ENCODE data around the gene ZRANB3. TPM values are rescaled to one million over a fixed set of nuclear protein-coding genes. Genes with fewer than 3 reads are reported as not detected.
"Not testable (repeated sequence)": the region's sequence is repeated elsewhere in the genome, so short reads cannot be mapped to it uniquely, and the experiment has no call there.

Gene ZRANB3
- polyA plus RNA-seq, 1 experiment, result 3.3 TPM

DNA sequence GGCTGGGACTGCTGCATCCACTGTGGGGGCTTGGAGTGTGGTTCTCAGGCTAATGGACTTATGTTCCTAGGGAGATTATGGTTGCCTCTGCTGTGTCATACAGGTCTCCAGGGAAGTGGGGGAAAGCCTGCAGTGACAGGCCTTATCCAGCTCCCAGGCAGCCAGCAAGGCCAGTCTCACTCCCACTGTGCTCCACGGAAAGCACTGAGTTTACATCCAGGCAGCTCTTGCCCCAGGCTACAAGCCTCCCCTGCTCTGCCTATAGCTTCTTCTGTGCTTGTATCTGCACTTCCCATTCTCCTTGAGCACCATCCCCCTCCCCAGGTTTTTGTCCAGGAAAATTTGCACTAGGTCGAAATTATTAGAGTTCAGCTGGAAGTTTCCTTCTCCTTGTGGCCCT is 231.9 kb downstream of the ZRANB3 start:
- DNase-seq (ENCODE audit: low read depth), result no peak
- CTCF ChIA-PET, result no interaction called here
- TF ChIP-seq, protein P1, sequence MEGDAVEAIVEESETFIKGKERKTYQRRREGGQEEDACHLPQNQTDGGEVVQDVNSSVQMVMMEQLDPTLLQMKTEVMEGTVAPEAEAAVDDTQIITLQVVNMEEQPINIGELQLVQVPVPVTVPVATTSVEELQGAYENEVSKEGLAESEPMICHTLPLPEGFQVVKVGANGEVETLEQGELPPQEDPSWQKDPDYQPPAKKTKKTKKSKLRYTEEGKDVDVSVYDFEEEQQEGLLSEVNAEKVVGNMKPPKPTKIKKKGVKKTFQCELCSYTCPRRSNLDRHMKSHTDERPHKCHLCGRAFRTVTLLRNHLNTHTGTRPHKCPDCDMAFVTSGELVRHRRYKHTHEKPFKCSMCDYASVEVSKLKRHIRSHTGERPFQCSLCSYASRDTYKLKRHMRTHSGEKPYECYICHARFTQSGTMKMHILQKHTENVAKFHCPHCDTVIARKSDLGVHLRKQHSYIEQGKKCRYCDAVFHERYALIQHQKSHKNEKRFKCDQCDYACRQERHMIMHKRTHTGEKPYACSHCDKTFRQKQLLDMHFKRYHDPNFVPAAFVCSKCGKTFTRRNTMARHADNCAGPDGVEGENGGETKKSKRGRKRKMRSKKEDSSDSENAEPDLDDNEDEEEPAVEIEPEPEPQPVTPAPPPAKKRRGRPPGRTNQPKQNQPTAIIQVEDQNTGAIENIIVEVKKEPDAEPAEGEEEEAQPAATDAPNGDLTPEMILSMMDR (IDR thresholded peaks at IDR 0.05; ENCODE audit: insufficient read depth, low read depth, low read length), result no peak
- H3K36me3 ChIP-seq (ENCODE audit: control insufficient read depth, insufficient read depth, low read length), result no peaks in the 10 kb centered on the region
- POLR2A ChIA-PET, result no interaction called here
- H3K27me3 ChIP-seq (ENCODE audit: control insufficient read depth, insufficient read depth, low read length), result no peaks in the 10 kb centered on the region
- no peak overlapping the region for H3K4me3 ChIP-seq (ENCODE audit: low read depth, low read length)

GRCh38 chr2:135287121-135287520 is 243.9 kb downstream of the ZRANB3 start:
- H3K4me3 ChIP-seq (ENCODE audit: low read depth, low read length); H3K27me3 ChIP-seq (ENCODE audit: control insufficient read depth, insufficient read depth, low read length); POLR2A ChIA-PET; DNase-seq (ENCODE audit: low read depth); CTCF ChIA-PET; H3K36me3 ChIP-seq (ENCODE audit: control insufficient read depth, insufficient read depth, low read length): not testable (repeated sequence)

- Histone ChIP-seq H3K27me3 (ENCODE audit: control insufficient read depth, insufficient read depth, low read length) (no peaks in the 10 kb centered on the region), H3K36me3 (ENCODE audit: control insufficient read depth, insufficient read depth, low read length) (no peaks in the 10 kb centered on the region), H3K4me3 (ENCODE audit: low read depth, low read length) (no peak overlapping the region)
- no peak for DNase-seq (ENCODE audit: low read depth)
- ChIA-PET POLR2A (no interaction called here), CTCF (no interaction called here)
- TF ChIP-seq, protein P1 (IDR thresholded peaks at IDR 0.05; ENCODE audit: insufficient read depth, low read depth, low read length), result no peak
These were observed 245.6 kb downstream of the ZRANB3 start for GRCh38 chr2:135285391-135285790.

GRCh38 chr2:135281379-135281778 is 249.6 kb downstream of the ZRANB3 start:
- TF ChIP-seq, protein P1 (IDR thresholded peaks at IDR 0.05; ENCODE audit: insufficient read depth, low read depth, low read length), result no peak
- CTCF ChIA-PET, result no interaction called here
- POLR2A ChIA-PET, result no interaction called here
- no peak for DNase-seq (ENCODE audit: low read depth)
- no peak overlapping the region for H3K4me3 ChIP-seq (ENCODE audit: low read depth, low read length)
- no peaks in the 10 kb centered on the region for H3K36me3 ChIP-seq (ENCODE audit: control insufficient read depth, insufficient read depth, low read length)
- H3K27me3 ChIP-seq (ENCODE audit: control insufficient read depth, insufficient read depth, low read length), result no peaks in the 10 kb centered on the region

DNA sequence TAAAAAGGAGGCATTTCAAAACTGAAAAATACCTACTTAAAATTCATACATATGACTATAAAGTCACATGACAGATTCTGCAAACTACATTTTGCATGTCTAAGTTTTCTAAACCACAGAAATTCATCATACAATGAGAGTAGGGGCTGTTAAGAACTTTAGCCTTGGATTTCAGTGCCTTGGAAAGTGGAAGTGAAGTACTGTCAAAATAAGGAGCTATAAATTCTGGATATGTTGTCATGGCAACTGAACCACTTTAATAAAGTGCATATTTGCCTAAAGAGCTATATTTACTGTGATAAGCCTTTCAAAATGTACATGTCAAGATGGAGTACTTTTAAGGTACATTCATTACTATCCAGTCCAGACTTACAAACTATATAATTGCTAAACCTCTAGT is 251.8 kb downstream of the ZRANB3 start:
- ChIA-PET POLR2A (no interaction called here), CTCF (no interaction called here)
- Histone ChIP-seq H3K36me3 (ENCODE audit: control insufficient read depth, insufficient read depth, low read length) (no peaks in the 10 kb centered on the region), H3K4me3 (ENCODE audit: low read depth, low read length) (no peak overlapping the region), H3K27me3 (ENCODE audit: control insufficient read depth, insufficient read depth, low read length) (no peaks in the 10 kb centered on the region)
- no peak for DNase-seq (ENCODE audit: low read depth)
- TF ChIP-seq, protein P1 (IDR thresholded peaks at IDR 0.05; ENCODE audit: insufficient read depth, low read depth, low read length), result no peak

DNA sequence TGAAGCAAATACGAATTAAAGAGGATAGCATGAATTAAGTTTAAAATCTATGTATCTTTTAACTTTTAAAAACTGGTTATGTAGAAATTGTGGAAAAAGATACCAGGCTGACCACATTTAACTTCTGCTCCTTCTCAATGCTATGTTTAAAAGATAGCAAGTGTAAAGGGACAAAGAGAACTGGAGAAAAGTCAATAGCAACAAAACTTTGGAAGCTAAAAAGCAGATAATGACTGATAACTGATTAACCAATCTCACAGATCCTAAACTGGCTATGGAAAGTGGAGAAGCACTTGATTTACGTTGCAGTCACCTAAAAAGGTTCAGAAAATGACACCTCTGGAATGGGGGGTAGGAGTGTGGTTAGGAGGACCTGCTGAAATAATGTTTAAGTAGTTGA is 254.5 kb downstream of the ZRANB3 start:
- TF ChIP-seq, protein P1 (IDR thresholded peaks at IDR 0.05; ENCODE audit: insufficient read depth, low read depth, low read length), result no peak
- no peaks in the 10 kb centered on the region for H3K36me3 ChIP-seq (ENCODE audit: control insufficient read depth, insufficient read depth, low read length)
- no peak for DNase-seq (ENCODE audit: low read depth)
- H3K4me3 ChIP-seq (ENCODE audit: low read depth, low read length), result no peak overlapping the region
- ChIA-PET CTCF (no interaction called here), POLR2A (no interaction called here)
- H3K27me3 ChIP-seq (ENCODE audit: control insufficient read depth, insufficient read depth, low read length), result no peaks in the 10 kb centered on the region

All from BJ (cell line).